Left ventricle myocardium inferior (tissue), 1 donor: ENCODE results near the gene MEIKIN. TPM values are rescaled to one million over a fixed set of nuclear protein-coding genes. Genes with fewer than 3 reads are reported as not detected.

Experiments
- DNase-seq: peaks from one replicate; pipeline ENCODE4 v3.0.0-alpha.2; 2020
- H3K27ac ChIP-seq: fragments of 200-600 bp; replicated peaks from 2 replicates; pipeline ENCODE4 v1.8.0; 2021
- H3K27me3 ChIP-seq: fragments of 200-600 bp; 2 replicates; pipeline ENCODE4 v1.8.0; 2021; ENCODE audit warnings: low read depth
- H3K36me3 ChIP-seq: fragments of 200-600 bp; 2 replicates; pipeline ENCODE4 v1.8.0; 2021
- H3K4me1 ChIP-seq: fragments of 200-600 bp; 2 replicates; pipeline ENCODE4 v1.8.0; 2021
- H3K4me3 ChIP-seq: fragments of 200-600 bp; 2 replicates; pipeline ENCODE4 v1.8.0; 2021; ENCODE audit warnings: mild to moderate bottlenecking, moderate library complexity
- H3K9me3 ChIP-seq: fragments of 200-600 bp; replicated peaks from 2 replicates; pipeline ENCODE4 v1.8.0; 2021
- CTCF ChIP-seq: fragments of 200-600 bp; IDR thresholded peaks from 2 replicates; pipeline ENCODE4 v1.8.0; 2021; ENCODE audit warnings: antibody characterized with exemption, mild to moderate bottlenecking, borderline replicate concordance
- intact Hi-C: fragments of 100-400 bp; cut with micrococcal nuclease; formaldehyde crosslinking; loops from one replicate; pipeline ENCODE4 v1.11.0; 2022
- total RNA-seq: library from RNA; stranded (reverse); fragmentation: NEBNext Ultra II Directional; extraction: Animal tissue kit (Norgen Biotek cat#: 25700); gene quantifications from one replicate; pipeline ENCODE4 v1.2.1, GENCODE V29; 2021
- donor health status: DM: no; HTN: yes; CAD: no; lungs with severe emphysema.

MEIKIN gene
- total RNA-seq, 1 donor from 2014 or later = not detected

DNA sequence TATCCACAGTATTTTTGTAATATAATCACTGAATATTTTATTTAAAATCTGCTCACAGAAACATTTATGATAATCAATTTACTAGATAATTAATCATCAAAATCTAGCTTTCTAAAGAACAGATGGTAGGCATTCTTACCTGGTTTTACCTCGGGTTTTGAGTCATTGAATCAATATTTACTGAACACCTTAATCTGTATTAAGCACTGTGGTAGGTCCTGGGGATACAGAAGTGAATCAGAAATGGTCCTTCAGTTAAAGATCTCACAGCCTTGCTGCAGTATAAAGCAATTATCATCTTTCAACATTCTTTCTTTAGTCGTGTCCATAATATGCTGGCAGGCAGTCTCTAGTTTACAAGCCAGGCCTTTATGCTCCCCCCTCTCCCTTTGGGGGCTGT, 2.0 kb upstream of the MEIKIN start:
- Histone ChIP-seq H3K27me3 (peaks cover 6% of the 10 kb centered on the region), H3K9me3 (no peaks in the 10 kb centered on the region), H3K4me3 (no peak overlapping the region), H3K36me3 (no peaks in the 10 kb centered on the region), H3K4me1 (no peaks in the 10 kb centered on the region), H3K27ac (no peak overlapping the region)
- TF ChIP-seq CTCF = no peak
- intact Hi-C loops = no loop called here
- DNase-seq = no peak

DNA sequence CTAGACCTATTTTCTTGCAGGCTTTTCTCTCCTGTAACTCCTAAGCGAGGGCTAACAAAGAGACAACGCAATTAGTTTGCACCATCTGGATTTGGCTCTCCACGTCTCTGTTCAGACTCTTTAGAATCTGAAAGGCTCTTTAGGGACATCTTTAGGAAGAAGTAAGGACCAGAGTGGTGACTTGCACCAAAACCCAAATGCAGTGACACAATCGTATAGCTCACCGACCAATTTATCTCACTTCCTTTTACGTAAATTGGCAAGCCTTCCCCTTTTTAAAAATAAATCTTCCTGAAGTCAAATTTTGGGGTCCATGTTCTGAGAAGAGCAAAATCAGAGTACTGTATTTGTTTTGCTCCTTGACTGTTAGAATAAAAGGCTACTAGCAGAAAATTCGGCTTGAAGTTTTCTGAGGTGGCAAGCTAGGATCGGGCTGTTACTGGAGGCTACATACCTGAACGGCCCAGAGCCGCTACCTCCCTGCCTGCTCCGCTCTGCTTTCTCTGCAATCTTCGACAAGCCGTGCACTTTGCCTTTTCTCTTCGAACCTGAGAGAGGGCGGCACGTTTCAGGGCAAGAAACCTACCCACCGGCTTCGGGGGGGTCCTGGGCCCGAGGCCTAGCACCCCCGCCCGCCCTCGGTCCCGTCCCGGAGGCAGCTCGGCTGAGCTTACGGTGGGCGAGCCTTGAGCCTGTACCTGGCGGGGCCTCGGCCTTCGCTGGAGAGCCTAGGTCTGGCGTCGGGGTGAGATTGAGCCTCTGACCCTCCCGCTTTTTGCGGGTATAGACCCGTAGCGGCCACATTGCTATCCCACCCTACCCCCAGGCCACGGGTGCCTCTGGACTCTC, 537 bp downstream of the MEIKIN start:
- Histone ChIP-seq H3K9me3 (no peaks in the 10 kb centered on the region), H3K27ac (no peak overlapping the region), H3K36me3 (no peaks in the 10 kb centered on the region), H3K4me1 (no peaks in the 10 kb centered on the region), H3K27me3 (peaks cover 6% of the 10 kb centered on the region), H3K4me3 (peak overlapping the region; percentile 21)
- intact Hi-C loops = no loop called here
- no peak for TF ChIP-seq CTCF
- DNase-seq = no peak

DNA sequence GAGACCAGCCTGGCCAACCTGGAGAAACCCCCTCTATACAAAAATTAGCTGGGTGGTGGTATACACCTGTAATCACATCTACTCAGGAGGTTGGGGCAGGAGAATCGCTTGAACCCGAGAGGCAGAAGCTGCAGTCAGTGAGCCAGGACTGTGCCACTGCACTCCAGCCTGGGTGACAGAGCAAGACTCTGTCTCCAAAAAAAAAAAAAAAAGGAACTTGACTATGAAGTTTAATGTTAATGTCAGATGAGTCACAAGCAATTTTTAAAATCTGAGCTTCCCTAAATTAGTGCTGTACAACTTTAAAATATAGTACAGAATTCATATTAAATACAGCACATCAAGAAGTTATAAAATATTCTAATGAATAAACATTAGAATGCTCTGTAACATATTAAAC, 1.5 kb downstream of the MEIKIN start:
- DNase-seq = no peak
- Histone ChIP-seq H3K4me3 (no peak overlapping the region), H3K4me1 (no peaks in the 10 kb centered on the region), H3K36me3 (no peaks in the 10 kb centered on the region), H3K9me3 (no peaks in the 10 kb centered on the region), H3K27me3 (no peaks in the 10 kb centered on the region), H3K27ac (no peak overlapping the region)
- intact Hi-C loops = no loop called here
- TF ChIP-seq CTCF = no peak

DNA sequence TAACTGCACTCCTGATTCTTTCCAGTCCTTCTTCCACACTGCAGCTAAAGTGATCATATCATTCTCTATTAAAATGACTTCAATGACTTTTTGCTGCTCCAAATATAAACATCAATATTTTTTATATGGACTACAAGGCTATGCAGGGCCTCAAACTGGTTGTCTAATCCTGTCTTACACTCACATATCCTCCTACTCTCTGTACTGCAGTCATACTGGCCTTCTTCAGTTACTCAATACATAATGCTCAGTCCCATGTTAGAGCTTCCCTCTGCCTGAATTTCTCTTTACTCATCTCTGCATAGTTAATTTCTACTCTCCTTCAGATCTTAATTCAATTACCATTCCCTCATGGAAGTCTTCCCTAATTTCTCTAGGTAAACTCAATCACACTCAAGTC, 3.4 kb downstream of the MEIKIN start:
- Histone ChIP-seq H3K9me3 (no peaks in the 10 kb centered on the region), H3K4me3 (no peak overlapping the region), H3K27ac (no peak overlapping the region), H3K4me1 (no peaks in the 10 kb centered on the region), H3K36me3 (no peaks in the 10 kb centered on the region), H3K27me3 (no peaks in the 10 kb centered on the region)
- no peak for TF ChIP-seq CTCF
- no peak for DNase-seq
- intact Hi-C loops = no loop called here

- no peak for TF ChIP-seq CTCF
- Histone ChIP-seq H3K4me3 (no peak overlapping the region), H3K9me3 (no peaks in the 10 kb centered on the region), H3K27me3 (no peaks in the 10 kb centered on the region), H3K36me3 (no peaks in the 10 kb centered on the region), H3K4me1 (no peaks in the 10 kb centered on the region), H3K27ac (no peak overlapping the region)
- DNase-seq = no peak
- intact Hi-C loops = no loop called here
Measured at GRCh38 chr5:131939690-131940345, 5.6 kb downstream of the MEIKIN start.
